LNCAP (cell line): ENCODE measurements around the gene SFXN3.
A peak's percentile ranks its signal among the peaks of the same experiment; 100 is the strongest.

ENCODE experiments used
- CTCF ChIP-seq: fragments of 450-650 bp; IDR thresholded peaks from 2 replicates; pipeline ENCODE4 v1.5.1; 2017; ENCODE audit warnings: mild to moderate bottlenecking

Gene SFXN3

GRCh38 chr10:101064415-101065030 is 33.5 kb downstream of the SFXN3 start:
- TF ChIP-seq CTCF: no peak

GRCh38 chr10:101065481-101066145 is 34.6 kb downstream of the SFXN3 start:
- no peak for TF ChIP-seq CTCF

GRCh38 chr10:101066146-101066895 is 35.3 kb downstream of the SFXN3 start:
- peak; percentile 37 for TF ChIP-seq CTCF

GRCh38 chr10:101066896-101067355 is 35.9 kb downstream of the SFXN3 start:
- no peak for TF ChIP-seq CTCF

GRCh38 chr10:101067356-101068083 is 36.5 kb downstream of the SFXN3 start:
- TF ChIP-seq CTCF: peak; percentile 66

GRCh38 chr10:101069441-101069840 is 38.4 kb downstream of the SFXN3 start:
- no peak for TF ChIP-seq CTCF

- TF ChIP-seq CTCF: no peak
Measured at GRCh38 chr10:101070098-101070497, 39.1 kb downstream of the SFXN3 start.
